Dermis blood vessel endothelial cell (primary cell): ENCODE data around the gene KCTD20. TPM values are rescaled to one million over a fixed set of nuclear protein-coding genes. Genes with fewer than 3 reads are reported as not detected.

Experiments used
- total RNA-seq: library from RNA; depleted of rRNA; stranded (reverse); fragments of >200 nt; gene quantifications from 2 replicates; pipeline ENCODE4 v1.2.3, GENCODE V29; 2014

The KCTD20 gene
- total RNA-seq, 1 donor from 2014 or later, result 96.7 TPM

Other genes with a start within 250 kb of the KCTD20 start
- gene BRPF3, start 246.3 kb upstream of the KCTD20 start, total RNA-seq, result 11.6 and 14.9 TPM in 2 replicates
- not detected in 2 replicates for gene PNPLA1, start 172.9 kb upstream of the KCTD20 start, total RNA-seq
- not detected in 2 replicates for gene BNIP5, start 106.1 kb upstream of the KCTD20 start, total RNA-seq
- 0.09 and 0.17 TPM in 2 replicates for gene ETV7, start 55.3 kb upstream of the KCTD20 start, total RNA-seq
- gene PXT1, start 146 bp upstream of the KCTD20 start, total RNA-seq, result not detected in 2 replicates
- gene STK38, start 104.5 kb downstream of the KCTD20 start, total RNA-seq, result 19.2 and 24.5 TPM in 2 replicates
- gene SRSF3, start 151.4 kb downstream of the KCTD20 start, total RNA-seq, result 224 and 544 TPM in 2 replicates
- gene CDKN1A, start 235.7 kb downstream of the KCTD20 start, total RNA-seq, result 141 and 189 TPM in 2 replicates